HEK293 (cell line): ENCODE results near the gene CREB5.

Source experiments
- ATF2 ChIP-seq: fragments of 450-650 bp; formaldehyde crosslinking; IDR thresholded peaks from 2 replicates; pipeline ENCODE4 v1.5.1; 2016; ENCODE audit warnings: missing biosample characterization, missing genetic modification characterization, low read depth
- BCL11B ChIP-seq: fragments of 450-650 bp; formaldehyde crosslinking; IDR thresholded peaks from 2 replicates; pipeline ENCODE4 v1.5.1; 2016; ENCODE audit warnings: low read depth, missing biosample characterization, missing genetic modification characterization
- CTCF ChIP-seq: fragments of 450-650 bp; formaldehyde crosslinking; IDR thresholded peaks from 2 replicates; pipeline ENCODE4 v1.5.1; 2016; ENCODE audit warnings: missing biosample characterization, missing genetic modification characterization
- KLF1 ChIP-seq: fragments of 450-650 bp; formaldehyde crosslinking; IDR thresholded peaks from 2 replicates; pipeline ENCODE4 v1.5.1; 2016; ENCODE audit warnings: missing biosample characterization, missing genetic modification characterization
- KLF8 ChIP-seq: fragments of 450-650 bp; formaldehyde crosslinking; IDR thresholded peaks from 2 replicates; pipeline ENCODE4 v1.5.1; 2016; ENCODE audit warnings: missing biosample characterization, missing genetic modification characterization
- TCF7L2 ChIP-seq: IDR thresholded peaks from 2 replicates; pipeline ENCODE4 v1.6.1; 2011; ENCODE audit warnings: low read depth, mild to moderate bottlenecking, inconsistent platforms, low read length, moderate library complexity, borderline replicate concordance
- ZBTB17 ChIP-seq: fragments of 450-650 bp; formaldehyde crosslinking; IDR thresholded peaks from 2 replicates; pipeline ENCODE4 v1.5.1; 2016; ENCODE audit warnings: missing biosample characterization, missing genetic modification characterization
- ZBTB8A ChIP-seq: fragments of 450-650 bp; formaldehyde crosslinking; IDR thresholded peaks from 2 replicates; pipeline ENCODE4 v1.5.1; 2016; ENCODE audit warnings: missing biosample characterization, missing genetic modification characterization
- ZNF274 ChIP-seq, 2 experiments: fragments of 200-500 bp in 1 of 2; fragments of 450-650 bp in 1 of 2; sonication (Bioruptor generic) in 1 of 2; formaldehyde crosslinking in 1 of 2; IDR thresholded peaks; 2 replicates each; pipeline versions ENCODE4 v1.5.1 to v1.6.1; 2014 to 2016; ENCODE audit warnings: borderline replicate concordance in 1 of 2, inconsistent platforms in 1 of 2, low read length in 1 of 2, missing biosample characterization in 1 of 2, missing genetic modification characterization in 1 of 2
- ZNF596 ChIP-seq: fragments of 450-650 bp; IDR thresholded peaks from 2 replicates; pipeline ENCODE4 v1.5.0; 2018; ENCODE audit warnings: missing biosample characterization, mild to moderate bottlenecking, missing genetic modification characterization, moderate library complexity
- ZNF776 ChIP-seq: fragments of 450-650 bp; formaldehyde crosslinking; IDR thresholded peaks from 2 replicates; pipeline ENCODE4 v1.5.0; 2017; ENCODE audit warnings: missing biosample characterization, missing genetic modification characterization, borderline replicate concordance
- ZNF837 ChIP-seq: fragments of 450-650 bp; formaldehyde crosslinking; IDR thresholded peaks from 2 replicates; pipeline ENCODE4 v1.5.1; 2016; ENCODE audit warnings: missing biosample characterization, missing genetic modification characterization
- TF ChIP-seq, protein P1 (sequence below): fragments of 450-650 bp; formaldehyde crosslinking; IDR thresholded peaks from 2 replicates; pipeline ENCODE4 v1.5.1; 2016; ENCODE audit warnings: missing biosample characterization, missing genetic modification characterization

- no peak for TF ChIP-seq KLF8 (tag by site-specific recombination)
- TF ChIP-seq, protein P1, sequence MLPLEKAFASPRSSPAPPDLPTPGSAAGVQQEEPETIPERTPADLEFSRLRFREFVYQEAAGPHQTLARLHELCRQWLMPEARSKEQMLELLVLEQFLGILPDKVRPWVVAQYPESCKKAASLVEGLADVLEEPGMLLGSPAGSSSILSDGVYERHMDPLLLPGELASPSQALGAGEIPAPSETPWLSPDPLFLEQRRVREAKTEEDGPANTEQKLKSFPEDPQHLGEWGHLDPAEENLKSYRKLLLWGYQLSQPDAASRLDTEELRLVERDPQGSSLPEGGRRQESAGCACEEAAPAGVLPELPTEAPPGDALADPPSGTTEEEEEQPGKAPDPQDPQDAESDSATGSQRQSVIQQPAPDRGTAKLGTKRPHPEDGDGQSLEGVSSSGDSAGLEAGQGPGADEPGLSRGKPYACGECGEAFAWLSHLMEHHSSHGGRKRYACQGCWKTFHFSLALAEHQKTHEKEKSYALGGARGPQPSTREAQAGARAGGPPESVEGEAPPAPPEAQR (tag by site-specific recombination) = no peak
- TF ChIP-seq CTCF = no peak
- TF ChIP-seq KLF1 (tag by site-specific recombination) = no peak
- TF ChIP-seq ZBTB8A = no peak
- TF ChIP-seq ZNF274 (IDR thresholded peaks at IDR 0.05; ENCODE audit: low read length) = no peak
- TF ChIP-seq ZNF274 (tag by site-specific recombination; IDR thresholded peaks at IDR 0.05; ENCODE audit: borderline replicate concordance) = no peak
- no peak for TF ChIP-seq ZNF776 (tag by site-specific recombination)
- no peak for TF ChIP-seq ATF2 (tag by site-specific recombination)
- TF ChIP-seq BCL11B (tag by site-specific recombination) = no peak
- no peak for TF ChIP-seq ZNF596 (tag by site-specific recombination)
- no peak for TF ChIP-seq TCF7L2
- TF ChIP-seq ZNF837 (tag by site-specific recombination) = no peak
- no peak for TF ChIP-seq ZBTB17
Measured at GRCh38 chr7:28873365-28873764, 461.0 kb downstream of the CREB5 start.
